GM10248 (cell line): ENCODE data around the gene PGLYRP4.

Source experiments
- CTCF ChIA-PET: fragments of 300-600 bp; sonication (Branson Sonifier 250); formaldehyde crosslinking; extraction: SDS; loops from one replicate; lab custom pipeline; 2021; ENCODE audit warnings: antibody characterized with exemption; lab: Yijun Ruan, JAX
- POLR2A ChIA-PET: fragments of 350-650 bp; sonication (Branson Sonifier 250); formaldehyde crosslinking; extraction: SDS; loops from one replicate; lab custom pipeline; 2020; ENCODE audit warnings: antibody characterized with exemption; lab: Yijun Ruan, JAX
- DNase-seq: peaks from one replicate; pipeline ENCODE4 v3.0.0; 2012; ENCODE audit errors: extremely low spot score
- CTCF ChIP-seq: IDR thresholded peaks from 2 replicates; pipeline ENCODE4 v1.5.1; 2012; ENCODE audit warnings: mild to moderate bottlenecking, low read depth; ENCODE audit errors: extremely low read depth, missing control alignments, control extremely low read depth

PGLYRP4 gene

DNA sequence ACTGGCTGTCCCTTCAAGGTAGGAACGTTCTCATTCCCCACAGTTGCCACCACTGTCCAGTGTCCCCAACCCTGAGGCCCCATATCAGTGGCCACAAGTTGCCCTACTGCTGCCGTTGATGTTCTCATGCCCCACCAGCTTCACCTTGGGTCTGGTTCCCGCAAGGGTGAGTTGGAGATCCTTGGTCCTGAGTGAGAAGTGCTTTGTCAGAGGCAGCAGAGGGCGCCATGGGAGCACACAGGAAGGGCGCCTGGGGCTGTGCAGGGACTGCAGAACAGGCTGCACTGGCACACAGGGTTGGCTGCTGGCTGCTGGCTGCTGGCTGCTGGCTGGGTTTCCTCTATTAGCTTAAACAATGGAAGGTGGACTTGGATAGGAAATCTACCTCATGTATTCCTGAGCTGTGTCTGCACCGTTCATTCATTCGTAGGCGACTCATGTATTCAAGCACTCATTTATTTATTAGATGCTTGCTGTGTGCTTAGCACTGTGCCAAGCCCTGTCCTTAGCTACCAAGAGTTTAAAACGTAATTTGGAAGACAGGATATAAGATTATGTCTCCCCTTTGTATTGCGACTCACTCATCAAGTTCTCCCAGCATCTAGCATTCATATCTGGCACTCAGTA, 6.9 kb upstream of the PGLYRP4 start:
- peak; percentile 72 for TF ChIP-seq CTCF

DNA sequence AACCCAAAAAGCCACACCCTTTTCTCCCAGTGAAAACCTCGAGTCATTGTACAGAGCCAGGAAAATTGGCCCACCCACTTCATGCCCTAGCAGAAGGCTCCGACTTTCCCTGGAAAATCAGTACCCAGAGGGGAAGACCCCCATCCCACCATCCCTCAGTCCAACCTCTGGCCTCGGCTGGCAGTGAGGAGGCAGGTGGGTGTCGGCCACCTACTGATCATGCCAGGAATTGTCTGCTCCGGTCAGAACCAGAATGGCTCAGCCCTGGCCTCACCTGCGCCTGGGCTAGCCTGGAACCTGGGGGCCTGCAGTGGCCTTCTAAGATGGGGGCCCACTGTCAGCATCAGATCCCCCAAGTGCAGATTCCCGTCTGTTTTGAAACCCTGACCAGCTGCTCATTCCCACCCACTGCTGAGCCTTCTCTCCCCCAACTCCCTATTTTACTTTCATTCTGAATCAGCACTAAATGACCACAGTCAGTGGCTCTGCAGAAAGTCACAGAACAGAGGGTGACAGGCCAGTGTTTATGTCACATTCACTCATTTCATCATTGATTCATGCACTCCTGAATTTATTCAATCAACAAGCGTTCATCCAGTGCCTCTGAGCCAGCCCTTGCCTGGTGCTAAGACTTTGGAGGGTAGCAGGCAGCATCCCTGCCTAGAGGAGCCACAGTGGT, 6.0 kb upstream of the PGLYRP4 start:
- no peak for TF ChIP-seq CTCF
- CTCF ChIA-PET = interaction anchor here (0.9 to 11.2 kb wide), 27 partner anchors 8 to 273 kb away, joined by 3 to 331 read pairs (median 5); partner anchors contain the start of genes S100A12, S100A13 and S100A8
- POLR2A ChIA-PET = no interaction called here

More for the DNA sequence above, 6.9 kb upstream of the PGLYRP4 start:
- CTCF ChIA-PET = interaction anchor here (0.9 to 11.2 kb wide), 21 partner anchors 9 to 272 kb away, joined by 3 to 331 read pairs (median 5); partner anchors contain the start of genes S100A12, S100A13 and S100A8
- peak; percentile 61 for DNase-seq
- POLR2A ChIA-PET = no interaction called here

GRCh38 chr1:153353226-153353947, 4.7 kb upstream of the PGLYRP4 start:
- peak; percentile 52 for DNase-seq
- TF ChIP-seq CTCF = peak; percentile 59
- CTCF ChIA-PET = interaction anchor here (0.7 to 11.2 kb wide), 34 partner anchors 8 to 610 kb away, joined by 3 to 331 read pairs (median 4); partner anchors contain the start of genes CHTOP, S100A2 and SLC39A1
- POLR2A ChIA-PET = no interaction called here

More for the DNA sequence above, 6.0 kb upstream of the PGLYRP4 start:
- peak; percentile 27 for DNase-seq

DNA sequence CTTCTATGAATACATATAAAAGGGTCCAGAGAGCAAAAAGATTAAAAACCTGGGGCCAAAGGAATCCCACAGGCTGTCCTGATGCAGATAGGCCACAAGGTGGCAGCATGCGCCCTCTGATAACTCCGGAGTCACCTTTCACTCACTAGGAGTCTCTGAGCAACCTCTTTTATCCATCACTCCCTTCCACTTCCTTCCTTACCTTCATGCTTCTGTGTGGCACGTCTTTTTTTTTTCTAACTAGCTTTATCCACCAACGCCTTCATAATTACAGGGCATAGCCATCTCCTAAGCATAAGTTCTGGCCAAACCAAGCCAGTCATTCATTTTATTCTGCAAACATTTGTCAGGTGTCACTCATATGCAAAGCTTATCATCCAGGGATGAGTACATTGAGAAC, 3.9 kb upstream of the PGLYRP4 start:
- peak; percentile 75 for DNase-seq
- CTCF ChIA-PET = interaction anchor here (0.7 to 11.2 kb wide), 38 partner anchors 9 to 611 kb away, joined by 3 to 331 read pairs (median 4); partner anchors contain the start of genes S100A2 and SLC39A1
- POLR2A ChIA-PET = no interaction called here
- TF ChIP-seq CTCF = peak; percentile 93

GRCh38 chr1:153350321-153350957, 1.8 kb upstream of the PGLYRP4 start:
- ChIA-PET CTCF (interaction anchor here (1.7 to 11.2 kb wide), 3 partner anchors 8 to 145 kb away, joined by 5 to 331 read pairs (median 57); no protein-coding TSS in a partner anchor), POLR2A (no interaction called here)
- no peak for DNase-seq
- no peak for TF ChIP-seq CTCF
